Endothelial cell of umbilical vein (primary cell): ENCODE data around the gene EDDM3A. TPM values are rescaled to one million over a fixed set of nuclear protein-coding genes. Genes with fewer than 3 reads are reported as not detected.
"Not testable (repeated sequence)": the region's sequence is repeated elsewhere in the genome, so short reads cannot be mapped to it uniquely, and the experiment has no call there.

Source experiments
- BruUV-seq: library from RNA; stranded (reverse); fragments of 400-500 nt; replicated peaks from 2 replicates; lab custom pipeline; 2021; lab: Mats Ljungman, UMichigan
- CTCF ChIA-PET: fragments of 300-600, 350-600 bp; sonication (Branson Sonifier 250); formaldehyde crosslinking; loops from one replicate; lab custom pipeline; 2021; ENCODE audit warnings: antibody characterized with exemption, inconsistent platforms; lab: Charles Lee
- POLR2A ChIA-PET: fragments of 300-600, 350-600 bp; sonication (Branson Sonifier 250); formaldehyde crosslinking; loops from one replicate; lab custom pipeline; 2021; ENCODE audit warnings: antibody characterized with exemption, inconsistent platforms; lab: Charles Lee
- DNase-seq: peaks from one replicate; pipeline ENCODE4 v3.0.0-alpha.2; 2011; ENCODE audit warnings: low read depth, low spot score
- FAIRE-seq: peaks from 2 replicates; lab custom pipeline; 2011; peaks lifted over from hg19 to GRCh38; lab: Jason Lieb, UNC
- H2AFZ ChIP-seq: 2 replicates; pipeline ENCODE4 v1.6.0; 2012; ENCODE audit warnings: low read depth, low read length, control low read depth, inconsistent platforms
- H3K27ac ChIP-seq: 2 replicates; pipeline ENCODE4 v1.5.1; 2011; ENCODE audit warnings: low read depth, mild to moderate bottlenecking, control low read depth, low read length, moderate library complexity; ENCODE audit not compliant: insufficient read depth
- H3K27me3 ChIP-seq, 2 experiments: 2 replicates each; pipeline versions ENCODE4 v1.6.0 to v1.6.1; 2011; ENCODE audit warnings: low read length in 2 of 2, mixed read lengths in 1 of 2; ENCODE audit not compliant: control insufficient read depth in 2 of 2, insufficient read depth in 2 of 2
- H3K36me3 ChIP-seq, 2 experiments: 2 replicates in 1 of 2; 3 replicates in 1 of 2; pipeline ENCODE4 v1.5.1; 2011; ENCODE audit warnings: low read length in 2 of 2, mild to moderate bottlenecking in 1 of 2, moderate library complexity in 1 of 2; ENCODE audit not compliant: control insufficient read depth in 2 of 2, insufficient read depth in 2 of 2; ENCODE audit errors: extremely low read depth in 1 of 2
- H3K4me1 ChIP-seq: 3 replicates; pipeline ENCODE4 v1.5.1; 2011; ENCODE audit warnings: mild to moderate bottlenecking, low read length; ENCODE audit not compliant: control insufficient read depth, insufficient read depth; ENCODE audit errors: extremely low read depth
- H3K4me2 ChIP-seq: 2 replicates; pipeline ENCODE4 v1.6.1; 2011; ENCODE audit warnings: low read length, control low read depth, mixed read lengths; ENCODE audit not compliant: insufficient read depth
- H3K4me3 ChIP-seq, 3 experiments: fragments of 200-600 bp in 1 of 3; sonication (generic), shearing (Covaris generic) in 1 of 3; replicated peaks in 1 of 3; 2 replicates each; pipeline ENCODE4 v1.5.1; 2011 to 2016; ENCODE audit warnings: control low read depth in 3 of 3, low read length in 3 of 3, mild to moderate bottlenecking in 2 of 3, inconsistent platforms in 1 of 3, low read depth in 1 of 3, moderate library complexity in 1 of 3; ENCODE audit not compliant: insufficient read depth in 1 of 3
- H3K79me2 ChIP-seq: 2 replicates; pipeline ENCODE4 v1.6.0; 2012; ENCODE audit warnings: low read length, inconsistent platforms; ENCODE audit not compliant: control insufficient read depth, insufficient read depth
- H3K9ac ChIP-seq: replicated peaks from 2 replicates; pipeline ENCODE3; 2011; ENCODE audit warnings: low read length, control low read depth; ENCODE audit not compliant: insufficient read depth; ENCODE audit errors: extremely low read depth
- H3K9me1 ChIP-seq: replicated peaks from 3 replicates; pipeline ENCODE4 v1.6.0; 2011; ENCODE audit warnings: mild to moderate bottlenecking, low read length; ENCODE audit not compliant: control insufficient read depth, insufficient read depth; ENCODE audit errors: extremely low read depth
- H3K9me3 ChIP-seq: replicated peaks from 2 replicates; pipeline ENCODE4 v1.5.1; 2012; ENCODE audit warnings: low read length, inconsistent platforms; ENCODE audit not compliant: control insufficient read depth, insufficient read depth
- H4K20me1 ChIP-seq: replicated peaks from 2 replicates; pipeline ENCODE3; 2011; ENCODE audit warnings: mild to moderate bottlenecking, low read length; ENCODE audit not compliant: control insufficient read depth, insufficient read depth; ENCODE audit errors: extremely low read depth
- EZH2 ChIP-seq: IDR thresholded peaks from 2 replicates; pipeline ENCODE4 v1.6.1; 2012; ENCODE audit warnings: borderline replicate concordance, low read depth, mild to moderate bottlenecking, moderate library complexity, low read length, inconsistent platforms; ENCODE audit not compliant: severe bottlenecking
- FOS ChIP-seq: IDR thresholded peaks from 2 replicates; pipeline ENCODE4 v1.6.1; 2011; ENCODE audit warnings: mild to moderate bottlenecking, low read length, moderate library complexity, borderline replicate concordance; ENCODE audit not compliant: insufficient read depth
- GATA2 ChIP-seq: IDR thresholded peaks from 2 replicates; pipeline ENCODE4 v1.7.0; 2011; ENCODE audit warnings: low read depth, mild to moderate bottlenecking, moderate library complexity, mixed read lengths, low read length; ENCODE audit not compliant: insufficient read length, insufficient read depth
- JUN ChIP-seq: IDR thresholded peaks from 2 replicates; pipeline ENCODE4 v1.6.1; 2011; ENCODE audit warnings: borderline replicate concordance, low read depth; ENCODE audit not compliant: insufficient read length, insufficient read depth
- MYC ChIP-seq: IDR thresholded peaks from one replicate; pipeline ENCODE4 v1.6.1; 2011; ENCODE audit warnings: mild to moderate bottlenecking, low read depth, low read length
- POLR2A ChIP-seq: IDR thresholded peaks from 2 replicates; pipeline ENCODE4 v1.6.1; 2012; ENCODE audit warnings: low read depth, mild to moderate bottlenecking, control low read depth, low read length
- POLR2AphosphoS5 ChIP-seq: IDR thresholded peaks from 2 replicates; pipeline ENCODE4 v1.6.1; 2012; ENCODE audit warnings: low read depth, mild to moderate bottlenecking, control low read depth, low read length, moderate library complexity; ENCODE audit not compliant: insufficient read depth
- dilution Hi-C: fragments of 300-500 bp; cut with MboI; formaldehyde crosslinking; loops from one replicate; pipeline ENCODE4 v1.15.0; 2019; ENCODE audit warnings: low sequenced_read_pairs; ENCODE audit not compliant: extremely low pct_ligation_motif_present
- intact Hi-C: fragments of 100-400 bp; cut with micrococcal nuclease; formaldehyde crosslinking; loops from one replicate; pipeline ENCODE4 v1.10.0; 2022
- polyA plus RNA-seq, 4 experiments: library from polyadenylated mRNA; depleted of rRNA in 3 of 4; stranded (reverse) in 3 of 4; unstranded in 1 of 4; fragments of >200 nt; gene quantifications; 2 replicates each; pipeline versions ENCODE4 v1.2.1 to v1.2.3, GENCODE V29; 2011 to 2012; ENCODE audit warnings: missing spikeins in 1 of 4
- total RNA-seq: library from RNA; stranded (reverse); gene quantifications from 2 replicates; pipeline ENCODE4 v1.2.3, GENCODE V29; 2021
- TF ChIP-seq, protein P1 (sequence below), 2 donors: IDR thresholded peaks; 1 replicate in 1 of 2; 2 replicates in 1 of 2; pipeline ENCODE4 v1.5.1; 2011; ENCODE audit warnings: low read length in 2 of 2, mild to moderate bottlenecking in 2 of 2, moderate library complexity in 2 of 2, control low read depth in 1 of 2, inconsistent platforms in 1 of 2, low read depth in 1 of 2; ENCODE audit not compliant: insufficient read depth in 1 of 2; ENCODE audit errors: extremely low read depth in 1 of 2
- TF ChIP-seq, protein P2 (sequence below): IDR thresholded peaks from 2 replicates; pipeline ENCODE4 v1.6.1; 2011; ENCODE audit not compliant: insufficient read depth, insufficient read length

Gene EDDM3A
- total and polyA plus RNA-seq, 2 donors (not counting 3 experiments of a cell fraction or from before 2014, with no cell fraction given): not detected

DNA sequence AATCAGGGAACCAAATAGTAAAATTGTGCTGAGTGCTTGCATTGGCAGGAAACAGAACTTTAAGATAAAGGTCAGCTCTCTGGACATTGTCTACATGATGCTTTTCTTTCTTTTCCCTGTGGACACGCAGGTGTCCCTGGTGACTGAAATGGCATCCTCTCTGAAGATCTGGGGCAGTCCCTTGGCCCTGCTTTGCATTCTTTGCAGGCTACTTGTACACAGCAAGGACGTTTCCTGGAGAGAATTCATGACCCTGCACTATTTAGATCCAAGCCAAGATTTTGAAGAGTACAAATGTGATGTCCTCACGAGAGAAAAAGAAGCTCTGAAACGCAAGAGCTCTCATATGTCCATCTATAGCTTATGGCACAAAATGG, 11.3 kb upstream of the EDDM3A start:
- H3K4me2 ChIP-seq: no peak overlapping the region
- dilution Hi-C loops: no loop called here
- H2AFZ ChIP-seq: no peak overlapping the region
- H3K9ac ChIP-seq: no peak overlapping the region
- TF ChIP-seq POLR2AphosphoS5: no peak
- TF ChIP-seq FOS: no peak
- TF ChIP-seq, protein P1, sequence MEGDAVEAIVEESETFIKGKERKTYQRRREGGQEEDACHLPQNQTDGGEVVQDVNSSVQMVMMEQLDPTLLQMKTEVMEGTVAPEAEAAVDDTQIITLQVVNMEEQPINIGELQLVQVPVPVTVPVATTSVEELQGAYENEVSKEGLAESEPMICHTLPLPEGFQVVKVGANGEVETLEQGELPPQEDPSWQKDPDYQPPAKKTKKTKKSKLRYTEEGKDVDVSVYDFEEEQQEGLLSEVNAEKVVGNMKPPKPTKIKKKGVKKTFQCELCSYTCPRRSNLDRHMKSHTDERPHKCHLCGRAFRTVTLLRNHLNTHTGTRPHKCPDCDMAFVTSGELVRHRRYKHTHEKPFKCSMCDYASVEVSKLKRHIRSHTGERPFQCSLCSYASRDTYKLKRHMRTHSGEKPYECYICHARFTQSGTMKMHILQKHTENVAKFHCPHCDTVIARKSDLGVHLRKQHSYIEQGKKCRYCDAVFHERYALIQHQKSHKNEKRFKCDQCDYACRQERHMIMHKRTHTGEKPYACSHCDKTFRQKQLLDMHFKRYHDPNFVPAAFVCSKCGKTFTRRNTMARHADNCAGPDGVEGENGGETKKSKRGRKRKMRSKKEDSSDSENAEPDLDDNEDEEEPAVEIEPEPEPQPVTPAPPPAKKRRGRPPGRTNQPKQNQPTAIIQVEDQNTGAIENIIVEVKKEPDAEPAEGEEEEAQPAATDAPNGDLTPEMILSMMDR (IDR thresholded peaks at IDR 0.05; ENCODE audit: extremely low read depth in 1 of 2, insufficient read depth in 1 of 2, low read depth in 1 of 2, low read length in 2 of 2): no peak
- no peak for TF ChIP-seq MYC
- no peak for TF ChIP-seq POLR2A
- no peak for TF ChIP-seq JUN
- no peak for TF ChIP-seq EZH2
- no peak for TF ChIP-seq GATA2
- TF ChIP-seq, protein P2, sequence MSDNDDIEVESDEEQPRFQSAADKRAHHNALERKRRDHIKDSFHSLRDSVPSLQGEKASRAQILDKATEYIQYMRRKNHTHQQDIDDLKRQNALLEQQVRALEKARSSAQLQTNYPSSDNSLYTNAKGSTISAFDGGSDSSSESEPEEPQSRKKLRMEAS: no peak
- H3K4me3 ChIP-seq: no peak overlapping the region
- CTCF ChIA-PET: interaction anchor here (0.7 kb wide), 1 partner anchor 77 kb away, joined by 3 read pairs; no protein-coding TSS in a partner anchor
- FAIRE-seq (no peak), DNase-seq (no peak)
- H3K27me3 ChIP-seq: peaks cover 12 to 17% of the 10 kb centered on the region in 2 experiments
- H3K27ac ChIP-seq: no peak overlapping the region
- no peaks in the 10 kb centered on the region for H3K9me3 ChIP-seq
- POLR2A ChIA-PET: no interaction called here
- no peaks in the 10 kb centered on the region for H4K20me1 ChIP-seq
- no peaks in the 10 kb centered on the region for H3K36me3 ChIP-seq
- H3K79me2 ChIP-seq: no peaks in the 10 kb centered on the region
- intact Hi-C loops: no loop called here
- no peaks in the 10 kb centered on the region for H3K9me1 ChIP-seq
- H3K4me1 ChIP-seq: no peaks in the 10 kb centered on the region
- BruUV-seq: no TSS peak

DNA sequence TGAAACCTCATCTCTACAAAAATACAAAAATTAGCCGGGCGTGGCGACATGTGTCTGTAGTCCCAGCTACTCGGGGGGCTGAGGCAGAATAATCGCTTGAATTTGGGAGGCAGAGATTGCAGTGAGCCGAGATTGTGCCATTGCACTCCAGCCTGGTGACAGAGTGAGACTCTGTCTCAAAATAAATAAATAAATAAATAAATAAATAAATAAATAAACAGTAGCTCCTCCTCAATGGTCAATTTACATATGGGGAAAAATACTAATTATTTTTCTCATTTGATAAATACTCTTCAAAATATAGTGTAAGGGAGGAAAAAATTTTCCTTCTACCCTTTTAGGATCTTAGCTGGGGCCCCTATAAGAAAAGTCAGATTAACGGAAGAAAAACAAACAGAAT, 7.4 kb upstream of the EDDM3A start:
- dilution Hi-C loops, POLR2A ChIA-PET, H4K20me1 ChIP-seq, H3K4me1 ChIP-seq, H3K4me2 ChIP-seq, H3K9ac ChIP-seq, BruUV-seq, H2AFZ ChIP-seq, DNase-seq, H3K9me1 ChIP-seq, intact Hi-C loops, FAIRE-seq, H3K36me3 ChIP-seq, H3K79me2 ChIP-seq, H3K27ac ChIP-seq, H3K4me3 ChIP-seq, H3K9me3 ChIP-seq: not testable (repeated sequence)
- CTCF ChIA-PET: interaction anchor here (0.6 kb wide), 1 partner anchor 23 kb away, joined by 3 read pairs; no protein-coding TSS in a partner anchor
- H3K27me3 ChIP-seq: peaks cover 9 to 16% of the 10 kb centered on the region in 2 experiments
